Measurements from ENCODE around the gene STAG3. TPM values are rescaled to one million over a fixed set of nuclear protein-coding genes. Genes with fewer than 3 reads are reported as not detected.
A peak's percentile ranks its signal among the peaks of the same experiment; 100 is the strongest.

STAG3 gene
- total and polyA plus RNA-seq, 9 of the 15 experiments (the other 6 are each of a cell fraction or from before 2014, with no cell fraction given), result 0.54 to 2.5 (median 1.7) TPM

DNA sequence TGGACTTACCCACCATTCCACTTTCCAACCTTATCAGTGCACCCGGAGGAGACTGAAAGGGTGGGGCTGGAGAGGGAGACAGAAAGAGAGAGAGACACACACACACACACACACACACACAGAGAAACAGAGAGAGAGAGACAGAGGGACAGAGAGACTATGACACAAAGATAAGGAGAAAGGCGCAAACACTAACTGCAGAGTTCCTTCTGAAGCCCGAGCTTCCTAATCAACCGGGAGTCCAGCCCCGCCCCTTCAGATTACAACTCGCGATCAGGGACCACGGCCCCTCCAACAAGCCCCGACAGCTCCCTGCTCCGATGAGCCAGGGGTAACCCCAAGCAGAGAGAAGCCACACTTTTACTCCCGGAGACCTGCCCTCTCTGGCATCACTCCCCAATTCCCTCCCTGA is 9.8 kb upstream of the STAG3 start (continued):
- TF ChIP-seq, protein P1, sequence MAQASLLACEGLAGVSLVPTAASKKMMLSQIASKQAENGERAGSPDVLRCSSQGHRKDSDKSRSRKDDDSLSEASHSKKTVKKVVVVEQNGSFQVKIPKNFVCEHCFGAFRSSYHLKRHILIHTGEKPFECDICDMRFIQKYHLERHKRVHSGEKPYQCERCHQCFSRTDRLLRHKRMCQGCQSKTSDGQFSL (CRISPR knock-in tag; IDR thresholded peaks at IDR 0.05), result no peak
- TF ChIP-seq, protein P1 (tag; IDR thresholded peaks at IDR 0.05), result no peak
- TF ChIP-seq MAFK (IDR thresholded peaks at IDR 0.05; ENCODE audit: low read length) (peak; percentile 20; the same call in 1 of the 2 replicates), PTBP1 (IDR thresholded peaks at IDR 0.05; ENCODE audit: low read depth, low read length) (no peak), ZNF263 (CRISPR knock-in tag; IDR thresholded peaks at IDR 0.05; ENCODE audit: borderline replicate concordance) (0 out of 2 replicates have a peak, but pooled peaks have one; percentile 50), BCOR (IDR thresholded peaks at IDR 0.05) (peak; percentile 96), YBX1 (IDR thresholded peaks at IDR 0.05) (no peak), GABPB2 (CRISPR knock-in tag; conservative IDR thresholded peaks at IDR 0.05) (no peak), GTF2E2 (tag; IDR thresholded peaks at IDR 0.05) (no peak), SETDB1 (IDR thresholded peaks at IDR 0.05; ENCODE audit: low read length) (no peak), KLF6 (CRISPR knock-in tag; IDR thresholded peaks at IDR 0.05; ENCODE audit: borderline replicate concordance) (peak; percentile 64; the same call in 1 of the 2 replicates), PHF8 (IDR thresholded peaks at IDR 0.05; ENCODE audit: borderline replicate concordance, low read length) (peak; percentile 29; the same call in 1 of the 2 replicates), ETV5 (CRISPR knock-in tag; IDR thresholded peaks at IDR 0.05; ENCODE audit: low read depth) (no peak), NFE2 (IDR thresholded peaks at IDR 0.05; ENCODE audit: low read depth) (no peak), ETV6 (IDR thresholded peaks at IDR 0.05; ENCODE audit: borderline replicate concordance in 1 of 2, low read depth in 2 of 2, low read length in 1 of 2) (peak in 1 of 2 experiments; percentile 50; a peak in 1 of 4 replicates), ETV6 (CRISPR knock-in tag; IDR thresholded peaks at IDR 0.05; ENCODE audit: borderline replicate concordance) (no peak), SRSF7 (optimal IDR thresholded peaks at IDR 0.05; ENCODE audit: low read depth, low read length) (no peak), FOXA3 (CRISPR knock-in tag; conservative IDR thresholded peaks at IDR 0.05 in 1 of 2, IDR thresholded peaks at IDR 0.05 in 1 of 2) (no peak), GTF2F1 (IDR thresholded peaks at IDR 0.05; ENCODE audit: low read depth, low read length) (no peak), SMARCA5 (IDR thresholded peaks at IDR 0.05) (peak; percentile 17; the same call in 1 of the 2 replicates), TAL1 (IDR thresholded peaks at IDR 0.05) (peak; percentile 63), IFI16 (CRISPR knock-in tag; IDR thresholded peaks at IDR 0.05) (no peak), FIP1L1 (IDR thresholded peaks at IDR 0.05; ENCODE audit: low read depth, low read length, poor library complexity, severe bottlenecking) (no peak), EGR1 (conservative IDR thresholded peaks at IDR 0.05) (no peak), OTX1 (CRISPR knock-in tag; IDR thresholded peaks at IDR 0.05) (peak; percentile 96)
- TF ChIP-seq, protein P2, sequence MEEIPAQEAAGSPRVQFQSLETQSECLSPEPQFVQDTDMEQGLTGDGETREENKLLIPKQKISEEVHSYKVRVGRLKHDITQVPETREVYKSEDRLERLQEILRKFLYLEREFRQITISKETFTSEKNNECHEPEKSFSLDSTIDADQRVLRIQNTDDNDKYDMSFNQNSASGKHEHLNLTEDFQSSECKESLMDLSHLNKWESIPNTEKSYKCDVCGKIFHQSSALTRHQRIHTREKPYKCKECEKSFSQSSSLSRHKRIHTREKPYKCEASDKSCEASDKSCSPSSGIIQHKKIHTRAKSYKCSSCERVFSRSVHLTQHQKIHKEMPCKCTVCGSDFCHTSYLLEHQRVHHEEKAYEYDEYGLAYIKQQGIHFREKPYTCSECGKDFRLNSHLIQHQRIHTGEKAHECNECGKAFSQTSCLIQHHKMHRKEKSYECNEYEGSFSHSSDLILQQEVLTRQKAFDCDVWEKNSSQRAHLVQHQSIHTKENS (CRISPR knock-in tag; IDR thresholded peaks at IDR 0.05), result no peak
- TF ChIP-seq, protein P3, sequence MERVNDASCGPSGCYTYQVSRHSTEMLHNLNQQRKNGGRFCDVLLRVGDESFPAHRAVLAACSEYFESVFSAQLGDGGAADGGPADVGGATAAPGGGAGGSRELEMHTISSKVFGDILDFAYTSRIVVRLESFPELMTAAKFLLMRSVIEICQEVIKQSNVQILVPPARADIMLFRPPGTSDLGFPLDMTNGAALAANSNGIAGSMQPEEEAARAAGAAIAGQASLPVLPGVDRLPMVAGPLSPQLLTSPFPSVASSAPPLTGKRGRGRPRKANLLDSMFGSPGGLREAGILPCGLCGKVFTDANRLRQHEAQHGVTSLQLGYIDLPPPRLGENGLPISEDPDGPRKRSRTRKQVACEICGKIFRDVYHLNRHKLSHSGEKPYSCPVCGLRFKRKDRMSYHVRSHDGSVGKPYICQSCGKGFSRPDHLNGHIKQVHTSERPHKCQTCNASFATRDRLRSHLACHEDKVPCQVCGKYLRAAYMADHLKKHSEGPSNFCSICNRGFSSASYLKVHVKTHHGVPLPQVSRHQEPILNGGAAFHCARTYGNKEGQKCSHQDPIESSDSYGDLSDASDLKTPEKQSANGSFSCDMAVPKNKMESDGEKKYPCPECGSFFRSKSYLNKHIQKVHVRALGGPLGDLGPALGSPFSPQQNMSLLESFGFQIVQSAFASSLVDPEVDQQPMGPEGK (CRISPR knock-in tag; IDR thresholded peaks at IDR 0.05; ENCODE audit: borderline replicate concordance), result no peak

Measured in K562 (cell line).